Neural progenitor cell (in vitro differentiated cells): ENCODE results near the gene ARL13A. TPM values are rescaled to one million over a fixed set of nuclear protein-coding genes. Genes with fewer than 3 reads are reported as not detected.

Experiments used
- DNase-seq: peaks from one replicate; pipeline ENCODE4 v3.0.0-alpha.2; 2016; ENCODE audit warnings: low spot score
- H2AFZ ChIP-seq: fragments of 200-600 bp; sonication (generic); replicated peaks from 2 replicates; pipeline ENCODE4 v1.6.1; 2016; ENCODE audit warnings: antibody characterized with exemption
- H3F3A ChIP-seq: fragments of 200-600 bp; sonication (generic); 2 replicates; pipeline ENCODE4 v1.6.1; 2016; ENCODE audit warnings: antibody characterized with exemption, low read depth
- H3K27ac ChIP-seq: fragments of 200-600 bp; sonication (generic); 2 replicates; pipeline ENCODE4 v1.5.1; 2016; ENCODE audit warnings: mild to moderate bottlenecking
- H3K27me3 ChIP-seq: fragments of 200-600 bp; sonication (generic); 2 replicates; pipeline ENCODE4 v1.6.1; 2016; ENCODE audit warnings: mild to moderate bottlenecking, moderate library complexity
- H3K36me3 ChIP-seq: fragments of 200-600 bp; sonication (generic); 2 replicates; pipeline ENCODE4 v1.5.1; 2016
- H3K4me1 ChIP-seq: fragments of 200-600 bp; sonication (generic); 2 replicates; pipeline ENCODE4 v1.6.1; 2016; ENCODE audit warnings: mixed run types
- H3K4me2 ChIP-seq: fragments of 200-600 bp; sonication (generic); 2 replicates; pipeline ENCODE4 v1.6.1; 2016
- H3K4me3 ChIP-seq: fragments of 200-600 bp; sonication (generic); 2 replicates; pipeline ENCODE4 v1.5.1; 2016
- H3K79me2 ChIP-seq: fragments of 200-600 bp; sonication (generic); 2 replicates; pipeline ENCODE4 v1.6.1; 2016; ENCODE audit warnings: low read depth
- H3K9ac ChIP-seq: fragments of 200-600 bp; sonication (generic); 2 replicates; pipeline ENCODE4 v1.6.1; 2016
- H3K9me3 ChIP-seq: fragments of 200-600 bp; sonication (generic); 2 replicates; pipeline ENCODE4 v1.5.1; 2016; ENCODE audit warnings: low read depth
- H4K20me1 ChIP-seq: fragments of 200-600 bp; sonication (generic); 2 replicates; pipeline ENCODE4 v1.6.1; 2016; ENCODE audit warnings: low read depth
- H3K27ac Mint-ChIP-seq: 3 replicates; pipeline ENCODE4 v1.8.0; 2021; ENCODE audit warnings: mixed read lengths
- H3K27me3 Mint-ChIP-seq: 2 replicates; pipeline ENCODE4 v1.8.0; 2022; ENCODE audit warnings: low read depth, mild to moderate bottlenecking, inconsistent platforms, moderate library complexity, mixed read lengths; ENCODE audit not compliant: insufficient read depth
- H3K36me3 Mint-ChIP-seq: 3 replicates; pipeline ENCODE4 v1.8.0; 2021; ENCODE audit warnings: mixed read lengths
- H3K4me1 Mint-ChIP-seq: 3 replicates; pipeline ENCODE4 v1.8.0; 2021; ENCODE audit warnings: mixed read lengths
- H3K4me3 Mint-ChIP-seq: 3 replicates; pipeline ENCODE4 v1.8.0; 2021; ENCODE audit warnings: mild to moderate bottlenecking, moderate library complexity, mixed read lengths
- H3K9me3 Mint-ChIP-seq: 3 replicates; pipeline ENCODE4 v1.8.0; 2020; ENCODE audit warnings: mixed read lengths
- EZH2 ChIP-seq: fragments of 200-600 bp; sonication (generic); IDR thresholded peaks from 2 replicates; pipeline ENCODE4 v1.6.1; 2017; ENCODE audit warnings: antibody characterized with exemption, mild to moderate bottlenecking, moderate library complexity
- EZH2phosphoT487 ChIP-seq: fragments of 200-600 bp; sonication (generic); IDR thresholded peaks from 2 replicates; pipeline ENCODE4 v1.6.1; 2017; ENCODE audit warnings: antibody characterized with exemption
- total RNA-seq: library from RNA; depleted of rRNA; stranded (reverse); fragments of >200 nt; gene quantifications from 2 replicates; pipeline ENCODE4 v1.2.3, GENCODE V29; 2015; ENCODE audit warnings: low replicate concordance
- TF ChIP-seq, protein P1 (sequence below): fragments of 200-600 bp; sonication (generic); IDR thresholded peaks from 2 replicates; pipeline ENCODE4 v1.5.1; 2017; ENCODE audit warnings: antibody characterized with exemption, mild to moderate bottlenecking

ARL13A gene
- total RNA-seq, 1 donor from 2014 or later, result 0.36 TPM

GRCh38 chrX:100964362-100964761 lies 5.1 kb upstream of the ARL13A start:
- TF ChIP-seq EZH2phosphoT487, result no peak
- no peak for TF ChIP-seq EZH2
- TF ChIP-seq, protein P1, sequence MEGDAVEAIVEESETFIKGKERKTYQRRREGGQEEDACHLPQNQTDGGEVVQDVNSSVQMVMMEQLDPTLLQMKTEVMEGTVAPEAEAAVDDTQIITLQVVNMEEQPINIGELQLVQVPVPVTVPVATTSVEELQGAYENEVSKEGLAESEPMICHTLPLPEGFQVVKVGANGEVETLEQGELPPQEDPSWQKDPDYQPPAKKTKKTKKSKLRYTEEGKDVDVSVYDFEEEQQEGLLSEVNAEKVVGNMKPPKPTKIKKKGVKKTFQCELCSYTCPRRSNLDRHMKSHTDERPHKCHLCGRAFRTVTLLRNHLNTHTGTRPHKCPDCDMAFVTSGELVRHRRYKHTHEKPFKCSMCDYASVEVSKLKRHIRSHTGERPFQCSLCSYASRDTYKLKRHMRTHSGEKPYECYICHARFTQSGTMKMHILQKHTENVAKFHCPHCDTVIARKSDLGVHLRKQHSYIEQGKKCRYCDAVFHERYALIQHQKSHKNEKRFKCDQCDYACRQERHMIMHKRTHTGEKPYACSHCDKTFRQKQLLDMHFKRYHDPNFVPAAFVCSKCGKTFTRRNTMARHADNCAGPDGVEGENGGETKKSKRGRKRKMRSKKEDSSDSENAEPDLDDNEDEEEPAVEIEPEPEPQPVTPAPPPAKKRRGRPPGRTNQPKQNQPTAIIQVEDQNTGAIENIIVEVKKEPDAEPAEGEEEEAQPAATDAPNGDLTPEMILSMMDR, result no peak
- no peaks in the 10 kb centered on the region for H3F3A ChIP-seq
- no peaks in the 10 kb centered on the region for H3K4me1 Mint-ChIP-seq

DNA sequence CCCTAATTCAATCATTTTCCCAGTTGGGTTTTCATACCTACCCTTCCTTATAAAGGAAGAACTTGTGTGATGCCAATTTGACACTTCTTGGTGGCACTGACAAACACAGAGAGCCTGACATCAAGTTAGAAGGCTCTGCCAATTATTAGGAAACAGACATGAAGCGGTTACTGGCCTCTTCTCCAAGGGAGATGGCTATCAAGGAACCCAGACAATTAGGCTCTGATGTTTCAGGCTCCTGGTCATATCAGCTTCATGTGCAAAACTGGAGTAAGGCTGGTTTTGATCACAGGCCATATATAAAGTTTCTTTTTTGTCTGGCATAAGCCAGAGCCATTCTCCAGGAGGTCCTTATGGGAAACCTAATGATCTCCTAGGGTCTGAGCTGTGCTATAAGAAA lies 428 bp downstream of the ARL13A start:
- Histone ChIP-seq H3K9ac (no peak overlapping the region), H2AFZ (no peak overlapping the region), H3K36me3 (no peaks in the 10 kb centered on the region), H3K4me1 (no peaks in the 10 kb centered on the region), H3F3A (no peaks in the 10 kb centered on the region), H3K27me3 (no peaks in the 10 kb centered on the region), H3K27ac (no peak overlapping the region), H3K4me2 (no peak overlapping the region), H3K4me3 (no peak overlapping the region), H3K79me2 (no peaks in the 10 kb centered on the region), H4K20me1 (no peaks in the 10 kb centered on the region), H3K9me3 (no peaks in the 10 kb centered on the region)
- DNase-seq, result no peak
- Mint-ChIP-seq H3K9me3 (peaks cover 17% of the 10 kb centered on the region), H3K27me3 (peaks cover 7% of the 10 kb centered on the region), H3K4me1 (no peaks in the 10 kb centered on the region), H3K36me3 (peaks cover 3% of the 10 kb centered on the region), H3K4me3 (no peak overlapping the region), H3K27ac (no peak overlapping the region)
- TF ChIP-seq EZH2phosphoT487 (no peak), EZH2 (no peak)
- TF ChIP-seq, protein P1, result no peak

More at GRCh38 chrX:100964362-100964761, 5.1 kb upstream of the ARL13A start:
- H3K9ac ChIP-seq, result no peak overlapping the region
- no peaks in the 10 kb centered on the region for H4K20me1 ChIP-seq
- no peak overlapping the region for H3K4me3 ChIP-seq
- H3K27me3 ChIP-seq, result no peaks in the 10 kb centered on the region
- H3K9me3 ChIP-seq, result no peaks in the 10 kb centered on the region
- no peak overlapping the region for H2AFZ ChIP-seq
- no peaks in the 10 kb centered on the region for H3K36me3 Mint-ChIP-seq
- no peaks in the 10 kb centered on the region for H3K36me3 ChIP-seq
- no peak overlapping the region for H3K4me3 Mint-ChIP-seq
- H3K27ac Mint-ChIP-seq, result no peak overlapping the region
- H3K79me2 ChIP-seq, result no peaks in the 10 kb centered on the region
- DNase-seq, result no peak
- peaks cover 5% of the 10 kb centered on the region for H3K27me3 Mint-ChIP-seq
- H3K4me1 ChIP-seq, result no peaks in the 10 kb centered on the region
- no peak overlapping the region for H3K4me2 ChIP-seq
- no peak overlapping the region for H3K27ac ChIP-seq
- peaks cover 8% of the 10 kb centered on the region for H3K9me3 Mint-ChIP-seq

- Histone ChIP-seq H4K20me1 (no peaks in the 10 kb centered on the region), H3K4me1 (no peaks in the 10 kb centered on the region), H3F3A (no peaks in the 10 kb centered on the region), H3K79me2 (no peaks in the 10 kb centered on the region), H2AFZ (no peak overlapping the region), H3K4me3 (no peak overlapping the region), H3K4me2 (no peak overlapping the region), H3K9me3 (no peaks in the 10 kb centered on the region), H3K27ac (no peak overlapping the region), H3K36me3 (no peaks in the 10 kb centered on the region), H3K9ac (no peak overlapping the region), H3K27me3 (no peaks in the 10 kb centered on the region)
- DNase-seq, result no peak
- peaks cover 18% of the 10 kb centered on the region for H3K9me3 Mint-ChIP-seq
- H3K27me3 Mint-ChIP-seq, result peaks cover 2% of the 10 kb centered on the region
- no peaks in the 10 kb centered on the region for H3K4me1 Mint-ChIP-seq
- no peak overlapping the region for H3K27ac Mint-ChIP-seq
- peaks cover 3% of the 10 kb centered on the region for H3K36me3 Mint-ChIP-seq
- no peak overlapping the region for H3K4me3 Mint-ChIP-seq
- TF ChIP-seq, protein P1, result no peak
- TF ChIP-seq EZH2phosphoT487 (no peak), EZH2 (no peak)
Measured at GRCh38 chrX:100973411-100973810, 3.9 kb downstream of the ARL13A start.
